NCI-H2227 treated with DMSO at 0.1 percent for 48 hours (cell line): ENCODE data around the gene COPS8.

Source experiments
- DNase-seq: peaks from one replicate; lab custom pipeline; 2025; lab: John Stamatoyannopoulos, UW

Gene COPS8

GRCh38 chr2:237065071-237065377 is 20.7 kb upstream of the COPS8 start:
- DNase-seq, result no peak

GRCh38 chr2:237066396-237066795 is 19.3 kb upstream of the COPS8 start:
- DNase-seq, result no peak

GRCh38 chr2:237068005-237068576 is 17.6 kb upstream of the COPS8 start:
- DNase-seq, result no peak

GRCh38 chr2:237072067-237072931 is 13.4 kb upstream of the COPS8 start:
- DNase-seq, result no peak

GRCh38 chr2:237073552-237073951 is 12.1 kb upstream of the COPS8 start:
- no peak for DNase-seq

GRCh38 chr2:237074211-237074993 is 11.3 kb upstream of the COPS8 start:
- no peak for DNase-seq

GRCh38 chr2:237075749-237076599 is 9.7 kb upstream of the COPS8 start:
- DNase-seq, result no peak

- DNase-seq, result no peak
Observed at GRCh38 chr2:237081596-237081995, 4.1 kb upstream of the COPS8 start.

- no peak for DNase-seq
Observed at GRCh38 chr2:237083026-237083425, 2.7 kb upstream of the COPS8 start.

- no peak for DNase-seq
Observed at GRCh38 chr2:237084444-237084843, 1.2 kb upstream of the COPS8 start.

GRCh38 chr2:237090906-237091305 is 5.2 kb downstream of the COPS8 start:
- DNase-seq, result no peak

- no peak for DNase-seq
Observed at GRCh38 chr2:237091779-237092436, 6.2 kb downstream of the COPS8 start.

GRCh38 chr2:237092506-237092905 is 6.8 kb downstream of the COPS8 start:
- no peak for DNase-seq

- no peak for DNase-seq
Observed at GRCh38 chr2:237092920-237093781, 7.5 kb downstream of the COPS8 start.

- no peak for DNase-seq
Observed at GRCh38 chr2:237096201-237096600, 10.5 kb downstream of the COPS8 start.

GRCh38 chr2:237096911-237097310 is 11.2 kb downstream of the COPS8 start:
- DNase-seq, result no peak

- DNase-seq, result no peak
Observed at GRCh38 chr2:237097326-237097910, 11.7 kb downstream of the COPS8 start.

GRCh38 chr2:237097911-237098702 is 12.4 kb downstream of the COPS8 start:
- no peak for DNase-seq

GRCh38 chr2:237099804-237100203 is 14.1 kb downstream of the COPS8 start:
- DNase-seq, result no peak
